ENCODE results near the gene KCNQ1OT1.

The KCNQ1OT1 gene

GRCh38 chr11:2579315-2580060 is 120.3 kb downstream of the KCNQ1OT1 start:
- H3K27ac ChIP-seq (ENCODE audit: low read length) = no peak overlapping the region
- H3K9me3 ChIP-seq (replicated peaks; ENCODE audit: insufficient read depth, low read length) = no peaks in the 10 kb centered on the region
- H3K79me2 ChIP-seq (ENCODE audit: low read length) = no peaks in the 10 kb centered on the region
- H3K9me2 ChIP-seq (replicated peaks; ENCODE audit: insufficient read depth, low read length) = no peaks in the 10 kb centered on the region
- no peak overlapping the region for H3K9ac ChIP-seq (ENCODE audit: low read length)
- H3F3A ChIP-seq (ENCODE audit: insufficient read depth, low read length) = no peaks in the 10 kb centered on the region
- H4K20me1 ChIP-seq (ENCODE audit: insufficient read depth, low read length) = no peaks in the 10 kb centered on the region
- H3K27me3 ChIP-seq (replicated peaks; ENCODE audit: insufficient read depth, low read length) = no peaks in the 10 kb centered on the region
- H3K36me3 ChIP-seq (replicated peaks; ENCODE audit: insufficient read depth, low read length) = no peaks in the 10 kb centered on the region
- no peaks in the 10 kb centered on the region for H3K4me1 ChIP-seq (ENCODE audit: low read length)
- DNase-seq = no peak
- no peak overlapping the region for H3K4me2 ChIP-seq (ENCODE audit: low read depth, low read length)
- TF ChIP-seq CTCF (IDR thresholded peaks at IDR 0.05; ENCODE audit: low read length) (no peak), EZH2 (optimal IDR thresholded peaks at IDR 0.05; ENCODE audit: low read depth, low read length) (no peak), EZH2phosphoT487 (IDR thresholded peaks at IDR 0.05; ENCODE audit: low read length) (no peak)
- no peak overlapping the region for H2AFZ ChIP-seq (ENCODE audit: low read length)
- no peak overlapping the region for H3K4me3 ChIP-seq (ENCODE audit: low read length)

- Histone ChIP-seq H3K9me2 (replicated peaks; ENCODE audit: insufficient read depth, low read length) (no peaks in the 10 kb centered on the region), H4K20me1 (ENCODE audit: insufficient read depth, low read length) (no peaks in the 10 kb centered on the region), H3K36me3 (replicated peaks; ENCODE audit: insufficient read depth, low read length) (no peaks in the 10 kb centered on the region), H3K4me1 (ENCODE audit: low read length) (no peaks in the 10 kb centered on the region), H2AFZ (ENCODE audit: low read length) (no peak overlapping the region), H3K4me2 (ENCODE audit: low read depth, low read length) (no peak overlapping the region), H3K9ac (ENCODE audit: low read length) (no peak overlapping the region), H3K27me3 (replicated peaks; ENCODE audit: insufficient read depth, low read length) (no peaks in the 10 kb centered on the region), H3K4me3 (ENCODE audit: low read length) (no peak overlapping the region), H3F3A (ENCODE audit: insufficient read depth, low read length) (no peaks in the 10 kb centered on the region), H3K79me2 (ENCODE audit: low read length) (no peaks in the 10 kb centered on the region), H3K27ac (ENCODE audit: low read length) (no peak overlapping the region), H3K9me3 (replicated peaks; ENCODE audit: insufficient read depth, low read length) (no peaks in the 10 kb centered on the region)
- TF ChIP-seq EZH2 (optimal IDR thresholded peaks at IDR 0.05; ENCODE audit: low read depth, low read length) (no peak), EZH2phosphoT487 (IDR thresholded peaks at IDR 0.05; ENCODE audit: low read length) (no peak), CTCF (IDR thresholded peaks at IDR 0.05; ENCODE audit: low read length) (no peak)
- no peak for DNase-seq
Observed at GRCh38 chr11:2578929-2579270, 120.9 kb downstream of the KCNQ1OT1 start.

GRCh38 chr11:2577991-2578928 is 121.5 kb downstream of the KCNQ1OT1 start:
- no peaks in the 10 kb centered on the region for H3K9me2 ChIP-seq (replicated peaks; ENCODE audit: insufficient read depth, low read length)
- H4K20me1 ChIP-seq (ENCODE audit: insufficient read depth, low read length) = no peaks in the 10 kb centered on the region
- no peaks in the 10 kb centered on the region for H3K79me2 ChIP-seq (ENCODE audit: low read length)
- TF ChIP-seq CTCF (IDR thresholded peaks at IDR 0.05; ENCODE audit: low read length) = no peak
- TF ChIP-seq EZH2phosphoT487 (IDR thresholded peaks at IDR 0.05; ENCODE audit: low read length) = no peak
- TF ChIP-seq EZH2 (optimal IDR thresholded peaks at IDR 0.05; ENCODE audit: low read depth, low read length) = no peak
- H3K27ac ChIP-seq (ENCODE audit: low read length) = no peak overlapping the region
- H3K4me3 ChIP-seq (ENCODE audit: low read length) = no peak overlapping the region
- H3K36me3 ChIP-seq (replicated peaks; ENCODE audit: insufficient read depth, low read length) = no peaks in the 10 kb centered on the region
- DNase-seq = no peak
- H2AFZ ChIP-seq (ENCODE audit: low read length) = no peak overlapping the region
- no peaks in the 10 kb centered on the region for H3K9me3 ChIP-seq (replicated peaks; ENCODE audit: insufficient read depth, low read length)
- H3K4me1 ChIP-seq (ENCODE audit: low read length) = no peaks in the 10 kb centered on the region
- H3F3A ChIP-seq (ENCODE audit: insufficient read depth, low read length) = no peaks in the 10 kb centered on the region
- no peak overlapping the region for H3K9ac ChIP-seq (ENCODE audit: low read length)
- H3K4me2 ChIP-seq (ENCODE audit: low read depth, low read length) = no peak overlapping the region
- no peaks in the 10 kb centered on the region for H3K27me3 ChIP-seq (replicated peaks; ENCODE audit: insufficient read depth, low read length)
